Endothelial cell (in vitro differentiated cells): ENCODE results near the gene SELENON. TPM values are rescaled to one million over a fixed set of nuclear protein-coding genes. Genes with fewer than 3 reads are reported as not detected.
A peak's percentile ranks its signal among the peaks of the same experiment; 100 is the strongest.

Experiments
- DNase-seq: peaks from one replicate; pipeline ENCODE4 v3.0.0; 2021; ENCODE audit warnings: low spot score
- H3K27ac Mint-ChIP-seq: one replicate; pipeline ENCODE4 v1.8.0; 2021; ENCODE audit warnings: mixed read lengths, inconsistent platforms; ENCODE audit not compliant: unreplicated experiment
- H3K27me3 Mint-ChIP-seq: one replicate; pipeline ENCODE4 v1.8.0; 2021; ENCODE audit warnings: mild to moderate bottlenecking, moderate library complexity, mixed read lengths, inconsistent platforms; ENCODE audit not compliant: unreplicated experiment
- H3K36me3 Mint-ChIP-seq: one replicate; pipeline ENCODE4 v1.8.0; 2021; ENCODE audit warnings: mild to moderate bottlenecking, low read depth, mixed read lengths, inconsistent platforms; ENCODE audit not compliant: unreplicated experiment
- H3K4me1 Mint-ChIP-seq: one replicate; pipeline ENCODE4 v1.8.0; 2021; ENCODE audit warnings: mild to moderate bottlenecking, mixed read lengths, inconsistent platforms; ENCODE audit not compliant: unreplicated experiment
- H3K4me3 Mint-ChIP-seq: one replicate; pipeline ENCODE4 v1.8.0; 2021; ENCODE audit warnings: mild to moderate bottlenecking, mixed read lengths, inconsistent platforms; ENCODE audit not compliant: unreplicated experiment
- H3K9me3 Mint-ChIP-seq: one replicate; pipeline ENCODE4 v1.8.0; 2021; ENCODE audit warnings: mixed read lengths, inconsistent platforms; ENCODE audit not compliant: unreplicated experiment
- total RNA-seq: library from RNA; stranded (reverse); fragmentation: NEBNext Ultra II Directional; extraction: Animal tissue kit (Norgen Biotek cat#: 25700); gene quantifications from one replicate; pipeline ENCODE4 v1.2.1, GENCODE V29; 2021; ENCODE audit not compliant: unreplicated experiment
- TF ChIP-seq, protein P1 (sequence below): fragments of 200-600 bp; sonication (generic); IDR thresholded peaks from one replicate; pipeline ENCODE4 v1.5.0; 2021; ENCODE audit warnings: antibody characterized with exemption; ENCODE audit not compliant: unreplicated experiment

Gene SELENON
- total RNA-seq, 1 donor from 2014 or later = 284 TPM

DNA sequence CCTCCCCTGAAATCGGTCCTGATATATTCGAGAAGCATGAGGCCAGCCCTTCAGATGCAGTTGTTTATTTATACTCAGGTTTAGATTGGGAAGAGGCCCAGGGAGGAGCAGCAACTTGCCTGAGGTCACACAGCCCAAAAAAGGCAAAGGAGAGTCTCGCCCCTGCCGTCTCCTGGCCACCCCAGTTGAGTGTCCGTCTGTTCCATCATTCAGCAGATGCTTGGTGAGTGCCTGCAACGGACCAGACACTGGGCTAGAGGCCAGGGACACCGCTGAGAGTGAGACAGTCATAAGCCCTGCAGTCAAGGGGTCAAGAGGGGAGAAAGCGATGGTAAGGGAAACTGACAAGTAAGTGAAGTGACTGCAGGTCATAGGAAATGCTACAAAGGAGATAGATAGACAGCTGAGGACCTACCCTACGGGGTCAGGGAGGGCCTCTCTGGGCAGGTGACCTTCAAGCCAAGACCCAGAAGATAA is 15.4 kb upstream of the SELENON start:
- TF ChIP-seq, protein P1, sequence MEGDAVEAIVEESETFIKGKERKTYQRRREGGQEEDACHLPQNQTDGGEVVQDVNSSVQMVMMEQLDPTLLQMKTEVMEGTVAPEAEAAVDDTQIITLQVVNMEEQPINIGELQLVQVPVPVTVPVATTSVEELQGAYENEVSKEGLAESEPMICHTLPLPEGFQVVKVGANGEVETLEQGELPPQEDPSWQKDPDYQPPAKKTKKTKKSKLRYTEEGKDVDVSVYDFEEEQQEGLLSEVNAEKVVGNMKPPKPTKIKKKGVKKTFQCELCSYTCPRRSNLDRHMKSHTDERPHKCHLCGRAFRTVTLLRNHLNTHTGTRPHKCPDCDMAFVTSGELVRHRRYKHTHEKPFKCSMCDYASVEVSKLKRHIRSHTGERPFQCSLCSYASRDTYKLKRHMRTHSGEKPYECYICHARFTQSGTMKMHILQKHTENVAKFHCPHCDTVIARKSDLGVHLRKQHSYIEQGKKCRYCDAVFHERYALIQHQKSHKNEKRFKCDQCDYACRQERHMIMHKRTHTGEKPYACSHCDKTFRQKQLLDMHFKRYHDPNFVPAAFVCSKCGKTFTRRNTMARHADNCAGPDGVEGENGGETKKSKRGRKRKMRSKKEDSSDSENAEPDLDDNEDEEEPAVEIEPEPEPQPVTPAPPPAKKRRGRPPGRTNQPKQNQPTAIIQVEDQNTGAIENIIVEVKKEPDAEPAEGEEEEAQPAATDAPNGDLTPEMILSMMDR = no peak
- H3K27me3 Mint-ChIP-seq = peaks cover 1% of the 10 kb centered on the region
- no peak overlapping the region for H3K4me3 Mint-ChIP-seq
- DNase-seq = no peak
- H3K36me3 Mint-ChIP-seq = peaks cover 15% of the 10 kb centered on the region
- H3K27ac Mint-ChIP-seq = no peak overlapping the region
- no peaks in the 10 kb centered on the region for H3K9me3 Mint-ChIP-seq
- peaks cover 36% of the 10 kb centered on the region for H3K4me1 Mint-ChIP-seq

DNA sequence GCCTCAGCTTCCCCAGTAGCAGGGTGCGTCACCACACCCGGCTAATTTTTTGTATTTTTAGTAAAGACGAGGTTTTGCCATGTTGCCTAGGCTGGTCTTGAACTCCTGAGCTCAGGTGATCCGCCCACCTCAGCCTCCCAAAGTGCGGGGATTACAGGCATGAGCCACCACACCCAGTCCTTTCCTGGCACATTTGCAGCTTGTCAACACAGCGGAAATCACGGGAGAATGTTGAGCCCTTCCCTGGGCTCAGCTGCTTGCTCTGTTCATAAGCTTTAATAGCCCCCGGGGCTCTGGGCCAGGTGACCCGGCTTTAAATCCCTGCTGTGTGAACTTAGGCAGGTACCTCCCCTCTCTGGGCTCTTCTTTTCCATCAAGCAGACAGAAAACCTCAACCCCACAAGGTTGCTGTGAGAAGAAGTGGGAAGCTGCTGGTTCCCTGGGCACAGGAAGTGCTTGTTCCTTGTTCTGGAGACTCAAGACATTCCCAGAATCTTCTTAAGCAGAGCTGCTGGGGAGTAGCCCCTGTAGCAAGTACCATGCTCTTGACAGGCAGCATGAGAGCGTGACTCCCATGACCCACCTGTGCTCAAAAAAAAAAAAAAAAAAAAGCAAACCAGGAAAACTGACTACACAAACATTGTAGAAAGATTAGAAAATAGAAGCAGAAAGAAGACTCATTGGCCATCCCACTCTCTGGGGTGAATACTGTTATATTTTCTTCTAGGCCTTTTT is 14.5 kb upstream of the SELENON start:
- TF ChIP-seq, protein P1 = no peak
- peak overlapping the region; percentile 9 for H3K27ac Mint-ChIP-seq
- no peaks in the 10 kb centered on the region for H3K9me3 Mint-ChIP-seq
- peaks cover 23% of the 10 kb centered on the region for H3K36me3 Mint-ChIP-seq
- no peak for DNase-seq
- H3K4me3 Mint-ChIP-seq = no peak overlapping the region
- peaks cover 36% of the 10 kb centered on the region for H3K4me1 Mint-ChIP-seq
- H3K27me3 Mint-ChIP-seq = peaks cover 5% of the 10 kb centered on the region

DNA sequence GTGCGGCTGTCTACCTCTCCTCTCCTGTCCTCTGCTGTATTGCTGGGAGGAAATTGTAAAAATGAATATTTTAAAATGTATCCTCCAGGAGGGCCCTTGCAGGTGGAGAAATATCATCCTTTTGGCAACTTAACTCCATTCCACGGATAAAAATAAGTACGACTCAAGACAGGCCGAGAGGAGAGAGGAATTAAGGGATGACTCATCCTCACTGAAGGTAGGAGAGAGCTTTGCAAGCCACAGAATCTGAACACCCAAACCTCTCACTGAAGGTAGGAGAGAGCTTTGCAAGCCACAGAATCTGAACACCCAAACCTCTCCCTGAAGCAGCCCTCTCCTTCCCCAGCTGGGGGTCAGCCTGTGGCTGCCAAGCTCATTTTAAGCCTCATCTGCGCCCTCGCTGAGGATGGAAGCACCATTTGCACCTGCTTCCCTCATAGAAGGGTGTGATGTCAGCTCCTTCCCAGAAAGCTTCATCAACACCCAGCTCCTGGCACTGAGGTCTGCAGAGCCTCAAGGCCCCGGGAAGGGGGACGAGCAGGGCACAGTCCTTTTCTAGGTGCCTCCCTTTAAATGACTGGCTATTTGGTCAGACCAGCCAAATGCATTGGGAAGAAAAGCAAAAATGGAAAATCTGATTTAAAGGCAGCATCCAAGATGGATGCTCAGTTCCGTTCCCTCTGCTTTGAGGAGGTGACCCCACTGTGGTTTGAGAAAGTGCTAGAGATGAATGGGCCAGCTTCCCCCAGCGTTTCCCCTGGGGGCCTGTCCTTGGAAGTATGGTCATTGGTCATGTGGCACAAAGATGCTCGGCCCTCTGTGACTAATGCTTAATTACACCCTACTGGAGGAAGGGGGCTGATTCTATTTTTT is 12.9 kb upstream of the SELENON start:
- H3K4me3 Mint-ChIP-seq = peak overlapping the region; percentile 18
- H3K4me1 Mint-ChIP-seq = peaks cover 30% of the 10 kb centered on the region
- TF ChIP-seq, protein P1 = no peak
- no peaks in the 10 kb centered on the region for H3K9me3 Mint-ChIP-seq
- H3K27me3 Mint-ChIP-seq = peaks cover 5% of the 10 kb centered on the region
- H3K36me3 Mint-ChIP-seq = peaks cover 26% of the 10 kb centered on the region
- no peak overlapping the region for H3K27ac Mint-ChIP-seq
- DNase-seq = no peak

DNA sequence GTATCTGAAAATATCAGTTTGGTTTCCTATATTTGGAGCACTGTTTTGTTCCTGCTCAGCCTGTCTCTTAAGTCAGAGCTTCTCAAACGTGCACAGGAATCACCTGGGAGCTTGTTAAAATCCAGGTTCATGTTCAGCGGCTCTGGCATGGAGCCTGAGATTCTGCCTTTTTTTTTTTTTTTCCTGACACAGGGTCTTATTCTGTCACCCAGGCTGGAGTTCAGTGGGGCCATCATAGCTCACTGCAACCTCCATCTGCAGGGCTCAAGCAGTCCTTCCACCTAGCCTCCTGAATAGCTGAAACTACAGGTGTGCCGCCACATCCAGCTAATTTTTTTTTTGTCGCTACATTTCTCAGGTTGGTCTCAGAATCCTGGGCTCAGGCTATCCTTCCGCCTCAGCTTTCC is 12.2 kb upstream of the SELENON start:
- Mint-ChIP-seq H3K4me1 (peaks cover 26% of the 10 kb centered on the region), H3K9me3 (no peaks in the 10 kb centered on the region), H3K4me3 (no peak overlapping the region), H3K27me3 (peaks cover 5% of the 10 kb centered on the region), H3K27ac (no peak overlapping the region), H3K36me3 (peaks cover 25% of the 10 kb centered on the region)
- no peak for DNase-seq
- TF ChIP-seq, protein P1 = no peak
